PC-9 (cell line): ENCODE results near the gene HCLS1. TPM values are rescaled to one million over a fixed set of nuclear protein-coding genes. Genes with fewer than 3 reads are reported as not detected.
"Not testable (repeated sequence)": the region's sequence is repeated elsewhere in the genome, so short reads cannot be mapped to it uniquely, and the experiment has no call there.

Source experiments
- BruUV-seq: library from RNA; stranded (reverse); fragments of 400-500 nt; replicated peaks from 2 replicates; lab custom pipeline; 2021; lab: Mats Ljungman, UMichigan
- CTCF ChIA-PET: fragments of 300-600 bp; sonication (Branson Sonifier 250); formaldehyde crosslinking; loops from one replicate; lab custom pipeline; 2022; ENCODE audit warnings: antibody characterized with exemption; lab: Charles Lee
- POLR2A ChIA-PET: fragments of 300-600 bp; sonication (Branson Sonifier 250); formaldehyde crosslinking; loops from one replicate; lab custom pipeline; 2022; ENCODE audit warnings: antibody characterized with exemption; ENCODE audit not compliant: unreplicated experiment; lab: Charles Lee
- DNase-seq, 2 experiments: peaks; one replicate each; pipeline versions ENCODE4 v3.0.0 to v3.0.0-alpha.2; 2015 to 2022; ENCODE audit warnings: mixed read lengths in 1 of 2
- H2AFZ ChIP-seq: fragments of 200-600 bp; sonication (generic); 2 replicates; pipeline ENCODE4 v1.8.1; 2017; ENCODE audit warnings: antibody characterized with exemption
- H3F3A ChIP-seq: fragments of 200-600 bp; sonication (generic); 2 replicates; pipeline ENCODE4 v1.8.1; 2017; ENCODE audit warnings: antibody characterized with exemption, mild to moderate bottlenecking, low read depth; ENCODE audit not compliant: insufficient read depth
- H3K27ac ChIP-seq: fragments of 200-600 bp; sonication (generic); 2 replicates; pipeline ENCODE4 v1.6.1; 2016; ENCODE audit warnings: mixed run types
- H3K27me3 ChIP-seq: fragments of 200-600 bp; sonication (generic); 2 replicates; pipeline ENCODE4 v1.6.1; 2016; ENCODE audit warnings: low read depth, mixed run types; ENCODE audit not compliant: insufficient read depth
- H3K36me3 ChIP-seq: fragments of 200-600 bp; sonication (generic); 2 replicates; pipeline ENCODE4 v1.6.1; 2016; ENCODE audit warnings: low read depth, mixed run types
- H3K4me1 ChIP-seq: fragments of 200-600 bp; sonication (generic); replicated peaks from 2 replicates; pipeline ENCODE4 v1.6.1; 2016; ENCODE audit warnings: mixed run types; ENCODE audit not compliant: insufficient read depth
- H3K4me2 ChIP-seq: fragments of 200-600 bp; sonication (generic); 2 replicates; pipeline ENCODE4 v1.6.1; 2017; ENCODE audit warnings: mixed run types
- H3K4me3 ChIP-seq: fragments of 200-600 bp; sonication (generic); 2 replicates; pipeline ENCODE4 v1.6.1; 2016; ENCODE audit warnings: mixed run types
- H3K79me2 ChIP-seq: fragments of 200-600 bp; sonication (generic); 2 replicates; pipeline ENCODE4 v1.6.1; 2017; ENCODE audit warnings: low read depth, mixed run types
- H3K9me2 ChIP-seq: fragments of 200-600 bp; sonication (generic); 2 replicates; pipeline ENCODE4 v1.8.1; 2017; ENCODE audit warnings: mild to moderate bottlenecking; ENCODE audit not compliant: insufficient read depth
- H3K9me3 ChIP-seq: fragments of 200-600 bp; sonication (generic); 2 replicates; pipeline ENCODE4 v1.8.1; 2016; ENCODE audit warnings: low read depth; ENCODE audit not compliant: insufficient read depth
- H4K20me1 ChIP-seq: fragments of 200-600 bp; sonication (generic); 2 replicates; pipeline ENCODE4 v1.8.1; 2017; ENCODE audit not compliant: insufficient read depth
- CTCF ChIP-seq: fragments of 200-600 bp; sonication (generic); conservative IDR thresholded peaks from 2 replicates; pipeline ENCODE4 v1.6.1; 2017; ENCODE audit warnings: mixed run types, antibody characterized with exemption, mild to moderate bottlenecking, moderate library complexity
- EZH2 ChIP-seq: fragments of 200-600 bp; sonication (generic); IDR thresholded peaks from 2 replicates; pipeline ENCODE4 v1.8.0; 2017; ENCODE audit warnings: antibody characterized with exemption, low read depth
- intact Hi-C: fragments of 100-400 bp; cut with micrococcal nuclease; formaldehyde crosslinking; loops from one replicate; pipeline ENCODE4 v1.10.0; 2022; ENCODE audit not compliant: unreplicated experiment
- total RNA-seq: library from RNA; stranded (reverse); gene quantifications from 2 replicates; pipeline ENCODE4 v1.2.3, GENCODE V29; 2021

The HCLS1 gene
- total RNA-seq, 1 experiment from 2014 or later: 2.2 TPM

DNA sequence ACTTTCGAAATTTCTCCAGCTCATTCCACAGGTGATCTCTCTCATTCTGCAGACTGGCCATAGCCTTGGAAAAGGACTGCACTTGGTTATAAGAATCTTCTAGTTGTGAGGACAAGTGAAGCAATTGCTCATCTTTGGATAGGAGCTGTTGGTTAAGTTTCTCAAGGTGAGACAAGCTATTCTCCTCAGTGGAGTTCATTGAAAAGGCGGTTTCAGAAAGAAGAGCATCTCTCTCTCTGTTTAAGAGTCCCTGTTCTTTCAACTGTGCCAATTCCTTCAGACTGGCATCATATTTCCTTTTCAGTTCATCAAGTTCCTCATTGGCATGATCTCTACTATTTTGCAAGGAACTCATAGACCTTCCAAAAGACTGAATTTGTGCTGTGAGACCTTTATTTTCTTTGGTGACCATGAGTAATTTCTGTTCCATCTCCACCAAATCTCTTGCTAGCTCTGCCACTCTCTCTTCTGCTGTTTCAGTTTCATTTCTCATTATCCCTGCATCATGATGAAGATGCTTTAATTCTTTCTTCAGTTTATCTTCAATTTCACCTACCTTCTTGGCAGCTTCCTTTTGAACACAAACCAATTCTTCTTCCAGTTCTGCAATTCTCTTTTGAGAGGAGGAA is 30.2 kb upstream of the HCLS1 start:
- Histone ChIP-seq H3K4me3 (no peak overlapping the region), H2AFZ (no peak overlapping the region), H3K4me1 (no peaks in the 10 kb centered on the region), H3F3A (no peaks in the 10 kb centered on the region), H3K79me2 (no peaks in the 10 kb centered on the region), H3K36me3 (peaks cover 32% of the 10 kb centered on the region), H3K27ac (no peak overlapping the region), H3K27me3 (no peaks in the 10 kb centered on the region), H4K20me1 (no peaks in the 10 kb centered on the region), H3K4me2 (no peak overlapping the region), H3K9me3 (no peaks in the 10 kb centered on the region), H3K9me2 (no peaks in the 10 kb centered on the region)
- intact Hi-C loops: no loop called here
- CTCF ChIA-PET: no interaction called here
- no TSS peak for BruUV-seq
- TF ChIP-seq EZH2 (no peak), CTCF (no peak)
- POLR2A ChIA-PET: no interaction called here
- no peak for DNase-seq

- H3K9me3 ChIP-seq, DNase-seq, H4K20me1 ChIP-seq, H2AFZ ChIP-seq, H3K9me2 ChIP-seq, H3K4me1 ChIP-seq, H3K27ac ChIP-seq, H3K79me2 ChIP-seq, H3K27me3 ChIP-seq, CTCF ChIA-PET, H3F3A ChIP-seq, H3K4me2 ChIP-seq, intact Hi-C loops, POLR2A ChIA-PET, H3K4me3 ChIP-seq, BruUV-seq: not testable (repeated sequence)
- H3K36me3 ChIP-seq: peaks cover 46% of the 10 kb centered on the region
These were observed 28.0 kb upstream of the HCLS1 start for GRCh38 chr3:121688747-121689146.

DNA sequence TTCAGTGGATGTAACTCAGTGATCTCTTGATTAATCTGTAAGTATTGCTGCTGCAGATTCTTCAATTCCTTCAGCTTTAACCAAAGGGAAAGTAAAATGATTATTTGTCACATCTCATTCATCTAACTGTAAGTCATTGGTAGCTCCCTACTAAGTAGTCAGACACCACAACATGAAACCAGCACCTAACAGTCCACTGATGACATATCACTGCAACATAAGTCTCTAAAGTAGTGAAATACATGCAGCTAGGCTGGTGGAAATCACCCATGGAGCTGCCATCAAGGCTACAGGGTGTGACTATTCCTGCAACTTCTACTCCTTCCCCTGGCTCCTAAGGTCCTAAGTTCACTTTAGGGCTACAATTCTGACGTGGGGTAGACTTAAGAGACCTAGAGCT is 21.1 kb upstream of the HCLS1 start:
- Histone ChIP-seq H3K27ac (no peak overlapping the region), H3K27me3 (no peaks in the 10 kb centered on the region), H3F3A (no peaks in the 10 kb centered on the region), H3K4me2 (no peak overlapping the region), H2AFZ (no peak overlapping the region), H3K9me3 (no peaks in the 10 kb centered on the region), H3K9me2 (no peaks in the 10 kb centered on the region), H4K20me1 (peaks cover 7% of the 10 kb centered on the region; the same call in 1 of the 2 replicates), H3K79me2 (no peaks in the 10 kb centered on the region), H3K4me1 (no peaks in the 10 kb centered on the region), H3K36me3 (peaks cover 32% of the 10 kb centered on the region; the same call in 1 of the 2 replicates), H3K4me3 (no peak overlapping the region)
- ChIA-PET POLR2A (no interaction called here), CTCF (no interaction called here)
- TF ChIP-seq EZH2 (no peak), CTCF (no peak)
- intact Hi-C loops: no loop called here
- BruUV-seq: no TSS peak
- DNase-seq: no peak

- no peaks in the 10 kb centered on the region for H3K9me3 ChIP-seq
- H3K27ac ChIP-seq: no peak overlapping the region
- TF ChIP-seq EZH2 (no peak), CTCF (no peak)
- intact Hi-C loops: loop anchor here (10.0 kb wide), 1 partner anchor 48 kb away; no protein-coding TSS in a partner anchor
- POLR2A ChIA-PET: no interaction called here
- BruUV-seq: no TSS peak
- no peaks in the 10 kb centered on the region for H3K4me1 ChIP-seq
- H3K36me3 ChIP-seq: peaks cover 24% of the 10 kb centered on the region; the same call in 1 of the 2 replicates
- no peaks in the 10 kb centered on the region for H3K27me3 ChIP-seq
- no peak overlapping the region for H3K4me3 ChIP-seq
- no peak overlapping the region for H2AFZ ChIP-seq
- H3K4me2 ChIP-seq: no peak overlapping the region
- CTCF ChIA-PET: no interaction called here
- no peak for DNase-seq
- H3K79me2 ChIP-seq: no peaks in the 10 kb centered on the region
- 0 out of 2 replicates have a peak, but pooled peaks cover 4% of the 10 kb centered on the region for H4K20me1 ChIP-seq
- H3K9me2 ChIP-seq: no peaks in the 10 kb centered on the region
- H3F3A ChIP-seq: no peaks in the 10 kb centered on the region
These were observed 16.4 kb upstream of the HCLS1 start for GRCh38 chr3:121677141-121677540.
